Stimulated activated CD4-positive, alpha-beta T cell treated with anti-CD3 and anti-CD28 coated beads, Interleukin-12 subunit alpha, Interleukin-12 subunit beta, amount 100 ng/mL, for 24 hours (primary cell): ENCODE measurements around the gene PRKCA.

Experiments
- DNase-seq, 2 experiments: peaks; one replicate each; pipeline ENCODE4 v3.0.0-alpha.2; 2020; ENCODE audit warnings: low read depth in 2 of 2

The PRKCA gene

GRCh38 chr17:66545918-66546317 lies 243.5 kb downstream of the PRKCA start:
- DNase-seq, result no peak

- no peak for DNase-seq
These were observed 244.9 kb downstream of the PRKCA start for GRCh38 chr17:66547151-66547865.

- no peak for DNase-seq
These were observed 245.7 kb downstream of the PRKCA start for GRCh38 chr17:66548158-66548557.

DNA sequence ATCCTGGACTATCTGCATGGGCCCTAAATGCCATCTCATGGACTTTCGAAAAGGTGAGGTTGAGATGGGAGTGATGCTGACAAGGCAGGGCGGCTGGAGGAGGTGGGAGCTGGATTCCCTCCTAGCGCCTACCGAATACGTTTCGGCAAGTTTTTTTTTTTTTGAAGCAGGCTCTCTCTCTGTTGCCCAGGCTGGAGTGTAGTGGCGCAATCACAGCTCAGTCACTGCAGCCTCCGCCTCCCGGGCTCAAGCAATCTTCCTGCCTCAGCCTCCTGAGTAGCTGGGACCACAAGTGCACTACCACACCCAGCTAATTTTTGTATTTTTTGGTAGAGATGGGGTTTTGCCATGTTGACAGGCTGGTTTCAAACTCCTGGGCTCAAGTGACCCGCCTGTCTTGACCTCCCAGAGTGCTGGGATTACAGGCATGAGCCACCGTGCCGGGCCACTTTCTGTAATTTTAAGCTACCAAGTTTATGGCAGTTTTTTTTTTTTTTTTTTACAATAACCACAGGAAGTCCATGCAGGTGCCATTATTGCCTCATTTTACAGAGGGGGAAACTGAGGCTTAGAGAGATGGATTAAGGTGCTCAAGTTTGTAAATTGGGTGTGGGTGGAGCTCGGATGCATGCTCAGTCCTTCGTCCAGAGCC lies 246.4 kb downstream of the PRKCA start:
- no peak for DNase-seq

GRCh38 chr17:66549311-66549704 lies 246.9 kb downstream of the PRKCA start:
- DNase-seq, result no peak

DNA sequence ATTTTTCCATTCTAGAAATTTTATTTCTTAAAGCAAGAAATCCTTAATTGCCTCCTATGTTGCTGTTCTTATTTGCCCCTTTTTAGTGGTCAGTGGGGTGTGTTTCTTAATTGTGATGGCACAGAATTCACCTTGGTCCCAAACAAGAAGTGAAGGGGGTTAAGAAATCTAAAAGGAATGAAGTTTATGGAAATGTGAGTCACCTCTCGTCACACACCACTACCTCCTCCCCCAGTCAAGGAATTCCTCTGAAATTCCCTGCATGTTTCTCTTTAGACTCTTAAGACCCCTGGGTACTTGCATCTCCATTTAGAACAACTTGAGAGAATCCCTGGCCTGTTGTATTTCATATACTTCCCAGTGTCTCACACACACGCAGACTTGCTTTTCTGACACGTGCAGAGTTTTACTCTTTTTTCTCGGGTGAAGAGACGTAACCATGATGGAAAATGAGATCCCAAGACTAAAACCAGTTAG lies 247.4 kb downstream of the PRKCA start:
- no peak for DNase-seq

- DNase-seq, result no peak
These were observed 249.4 kb downstream of the PRKCA start for GRCh38 chr17:66551839-66552238.

- no peak for DNase-seq
These were observed 250.0 kb downstream of the PRKCA start for GRCh38 chr17:66552371-66552770.

- no peak for DNase-seq
These were observed 253.2 kb downstream of the PRKCA start for GRCh38 chr17:66555605-66556004.

GRCh38 chr17:66557200-66557599 lies 254.8 kb downstream of the PRKCA start:
- DNase-seq, result no peak

GRCh38 chr17:66557886-66558285 lies 255.5 kb downstream of the PRKCA start:
- DNase-seq, result no peak

DNA sequence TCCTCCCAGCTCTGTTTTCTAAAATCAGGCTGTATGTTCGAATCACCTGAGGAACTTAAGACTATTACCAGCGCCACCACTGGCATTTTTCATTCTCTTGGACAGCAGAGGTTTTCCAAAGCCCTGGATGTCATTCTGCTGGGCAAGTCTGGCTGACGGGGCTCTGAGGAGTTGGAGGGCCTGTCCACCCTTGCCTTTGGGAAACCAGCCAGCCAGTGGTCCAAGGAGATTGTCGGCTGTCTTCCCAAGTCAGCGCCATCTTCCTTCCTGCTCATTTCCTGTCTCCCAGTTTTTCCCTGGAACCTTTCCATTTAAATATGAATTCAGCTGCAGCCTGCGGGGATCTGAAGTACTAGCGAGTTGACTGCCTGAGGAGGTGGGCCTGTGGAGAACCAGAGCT lies 258.3 kb downstream of the PRKCA start:
- DNase-seq, result no peak

GRCh38 chr17:66562119-66562518 lies 259.7 kb downstream of the PRKCA start:
- DNase-seq, result no peak

DNA sequence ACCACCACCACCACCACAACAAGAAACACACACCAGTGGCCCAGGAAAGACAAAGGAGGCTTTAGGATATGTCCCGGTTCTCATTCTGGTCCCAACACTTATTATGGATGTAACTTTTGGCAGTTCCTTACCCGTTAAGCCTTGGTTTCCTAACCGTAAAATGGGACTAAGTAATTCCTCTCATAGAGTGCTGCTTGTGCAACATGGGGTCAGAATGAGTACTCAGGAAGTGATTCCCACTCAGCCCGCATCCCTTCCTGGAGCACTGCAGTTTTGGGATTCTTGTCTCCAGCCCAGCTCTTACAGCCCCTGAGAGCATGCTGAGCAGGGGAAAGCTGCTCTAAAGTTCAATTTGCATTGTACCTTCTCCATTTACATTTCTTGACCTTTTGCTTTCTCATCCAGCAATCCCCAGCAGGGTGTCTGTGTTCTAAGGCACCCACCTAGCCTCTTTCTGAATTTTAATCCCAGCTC lies 262.6 kb downstream of the PRKCA start:
- DNase-seq, result no peak

DNA sequence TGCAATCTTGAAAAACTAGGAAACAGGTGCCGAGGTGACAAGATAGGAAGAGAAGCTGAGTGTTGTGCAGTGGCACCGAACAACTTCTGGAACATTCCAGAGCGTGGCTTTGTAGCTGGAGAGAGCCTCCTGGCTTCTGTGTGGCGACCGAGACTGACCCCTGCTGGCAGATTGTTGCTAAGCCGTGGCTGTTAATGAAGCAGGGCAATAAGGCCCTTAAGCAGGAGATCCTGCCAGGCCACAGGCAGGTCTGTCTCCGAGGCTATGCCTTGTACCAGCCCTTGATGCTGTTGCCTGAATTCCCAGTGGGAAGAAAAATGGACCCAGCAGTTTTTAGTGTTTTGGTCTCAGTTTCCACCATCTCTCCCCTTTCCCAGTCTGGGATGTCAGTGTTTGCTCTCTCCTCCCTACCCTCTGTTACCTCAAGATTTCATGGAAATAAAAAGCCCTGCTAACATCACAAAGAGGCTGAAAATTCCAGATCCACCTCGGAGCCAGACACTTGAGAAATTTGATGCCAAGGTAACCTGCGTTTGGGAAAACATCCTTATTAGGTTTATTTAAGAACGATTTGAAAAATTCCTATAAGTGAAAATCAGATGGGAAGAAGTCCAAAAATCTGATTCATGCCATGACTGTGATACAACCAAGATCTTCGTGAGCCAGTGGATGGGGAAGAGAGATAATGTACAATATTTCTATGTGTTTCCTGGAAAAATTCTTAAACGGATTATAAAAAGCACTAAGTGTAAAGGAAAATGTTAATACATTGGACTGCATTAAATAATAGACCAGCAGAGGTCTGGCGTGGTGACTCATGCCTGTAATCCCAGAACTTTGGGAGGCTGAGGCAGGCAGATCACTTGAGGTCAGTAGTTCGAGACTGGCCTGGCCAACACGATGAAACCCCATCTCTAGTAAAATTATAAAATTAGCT lies 265.1 kb downstream of the PRKCA start:
- DNase-seq, result peak; percentile 60 to 75

DNA sequence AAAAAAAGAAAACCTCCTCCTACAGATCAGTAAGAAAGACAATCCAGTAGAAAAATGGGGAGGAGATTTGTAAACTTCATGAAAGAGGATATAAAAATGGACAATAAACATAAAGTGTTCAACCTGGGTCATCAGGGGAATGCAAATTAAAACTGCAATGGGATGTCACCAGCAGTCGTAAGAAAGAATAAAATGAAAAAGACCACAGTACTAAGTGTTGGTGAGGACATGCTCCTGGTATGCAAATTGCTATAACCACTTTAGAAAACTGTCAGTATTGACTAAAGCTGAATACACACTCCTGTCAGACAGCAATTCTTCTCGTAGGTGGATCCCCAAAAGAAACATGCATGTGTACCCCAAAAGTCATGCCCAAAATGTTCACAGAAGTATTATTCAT lies 267.2 kb downstream of the PRKCA start:
- no peak for DNase-seq

DNA sequence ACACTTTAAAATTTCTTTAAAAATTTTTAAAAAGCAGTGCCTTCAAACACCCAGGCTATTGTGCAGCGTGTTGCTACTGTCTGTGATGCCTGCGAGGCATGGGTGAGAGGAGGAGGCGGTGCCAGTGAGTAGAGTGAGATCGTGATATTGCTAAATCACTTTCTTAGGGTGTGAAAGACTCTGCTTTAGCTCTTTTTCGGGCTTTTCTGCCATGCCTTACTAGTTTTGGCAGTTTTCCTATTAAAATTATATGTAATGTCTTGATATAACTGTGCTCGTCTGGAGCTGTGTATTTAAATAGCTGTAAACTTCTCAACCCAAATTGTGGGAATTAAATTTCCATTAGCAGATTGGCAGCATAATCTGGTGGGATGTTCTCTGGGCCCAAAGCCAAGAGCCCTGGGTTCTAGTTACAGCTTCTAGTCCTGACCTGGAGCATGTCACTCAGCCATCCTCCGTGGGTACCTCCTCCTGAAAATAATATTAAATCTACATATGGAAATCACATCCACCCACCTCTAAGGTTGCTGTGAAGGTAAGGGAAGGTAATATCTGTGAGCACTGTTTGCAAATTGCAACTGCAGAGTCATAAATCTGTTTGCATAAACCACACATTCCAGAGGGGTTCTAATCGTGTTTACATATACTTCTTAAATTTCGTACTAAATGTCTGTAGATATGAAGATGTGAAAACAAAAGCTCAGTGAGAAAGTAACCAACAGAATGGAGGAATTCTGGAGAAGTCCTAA lies 268.2 kb downstream of the PRKCA start:
- DNase-seq, result no peak

DNA sequence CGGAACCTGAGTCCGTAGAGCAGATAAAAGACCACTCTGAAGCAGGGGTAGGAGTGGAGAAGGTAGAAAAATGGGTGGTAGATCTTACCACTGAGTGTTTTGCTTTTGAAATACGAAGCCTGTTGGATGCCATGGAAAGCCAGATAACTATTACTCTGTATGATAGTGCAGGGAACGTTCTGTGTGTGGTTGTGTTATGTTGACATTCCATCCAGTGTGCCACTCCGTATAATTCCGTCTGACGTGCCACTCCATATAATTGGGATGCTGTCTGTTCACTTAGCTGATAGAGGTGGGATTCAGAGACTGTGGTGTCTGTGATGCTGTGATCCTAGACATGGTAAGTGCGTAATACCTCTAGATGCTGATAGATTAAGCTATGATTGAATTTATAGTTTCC lies 269.3 kb downstream of the PRKCA start:
- DNase-seq, result no peak

GRCh38 chr17:66573078-66573477 lies 270.7 kb downstream of the PRKCA start:
- no peak for DNase-seq

DNA sequence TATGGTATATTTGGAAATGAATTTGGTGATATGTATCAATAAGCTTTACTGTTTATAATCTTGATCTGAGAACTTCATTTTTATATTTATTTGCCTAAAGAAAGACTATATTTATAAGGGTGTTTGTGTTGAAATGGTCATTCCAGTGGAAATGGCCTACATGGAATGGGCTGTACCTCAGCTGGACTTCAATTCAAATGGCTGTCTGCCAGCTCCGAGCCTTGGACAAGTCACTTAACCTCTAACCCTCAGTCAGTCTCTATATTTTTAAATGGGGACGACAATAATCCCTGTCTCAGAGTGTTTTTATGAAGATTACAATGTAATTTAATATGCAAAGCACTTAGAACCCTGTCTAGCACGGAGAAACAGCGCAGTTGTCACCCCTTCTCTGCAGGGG lies 271.7 kb downstream of the PRKCA start:
- no peak for DNase-seq

DNA sequence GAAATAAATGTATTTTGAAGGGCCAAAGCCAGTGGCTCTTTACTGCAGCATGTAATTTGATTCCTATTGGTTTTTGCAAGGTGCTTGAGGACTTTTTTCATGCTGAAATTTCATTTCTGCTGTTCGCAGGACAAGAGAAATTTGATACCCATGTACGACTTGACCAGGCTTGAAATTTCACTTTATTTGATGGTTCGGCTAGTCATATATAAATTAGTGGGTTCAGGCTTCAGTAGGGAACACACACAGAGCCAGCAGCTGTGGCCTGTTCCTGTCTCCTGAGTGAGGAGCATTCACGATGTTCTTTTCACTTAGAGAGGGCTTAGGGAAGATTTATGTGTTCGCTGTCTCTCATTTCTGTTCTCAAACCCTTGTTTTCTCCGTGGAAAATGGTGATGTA lies 274.1 kb downstream of the PRKCA start:
- DNase-seq, result no peak

- DNase-seq, result no peak
These were observed 274.6 kb downstream of the PRKCA start for GRCh38 chr17:66577041-66577440.
